ENCODE measurements around the gene TRIML2. TPM values are rescaled to one million over a fixed set of nuclear protein-coding genes. Genes with fewer than 3 reads are reported as not detected.

TRIML2 gene
- total RNA-seq, 1 donor from 2014 or later: not detected

GRCh38 chr4:188082796-188083195 is 26.6 kb downstream of the TRIML2 start:
- H3K4me1 Mint-ChIP-seq (ENCODE audit: low read depth, unreplicated experiment): no peaks in the 10 kb centered on the region
- no peaks in the 10 kb centered on the region for H3K9me3 Mint-ChIP-seq (ENCODE audit: unreplicated experiment)
- no peaks in the 10 kb centered on the region for H3K36me3 Mint-ChIP-seq (ENCODE audit: unreplicated experiment)
- no peak overlapping the region for H3K27ac Mint-ChIP-seq (ENCODE audit: unreplicated experiment)
- DNase-seq: no peak
- H3K27me3 Mint-ChIP-seq (ENCODE audit: unreplicated experiment): peaks cover 2% of the 10 kb centered on the region
- H3K4me3 Mint-ChIP-seq (ENCODE audit: unreplicated experiment): no peak overlapping the region
- TF ChIP-seq, protein P1, sequence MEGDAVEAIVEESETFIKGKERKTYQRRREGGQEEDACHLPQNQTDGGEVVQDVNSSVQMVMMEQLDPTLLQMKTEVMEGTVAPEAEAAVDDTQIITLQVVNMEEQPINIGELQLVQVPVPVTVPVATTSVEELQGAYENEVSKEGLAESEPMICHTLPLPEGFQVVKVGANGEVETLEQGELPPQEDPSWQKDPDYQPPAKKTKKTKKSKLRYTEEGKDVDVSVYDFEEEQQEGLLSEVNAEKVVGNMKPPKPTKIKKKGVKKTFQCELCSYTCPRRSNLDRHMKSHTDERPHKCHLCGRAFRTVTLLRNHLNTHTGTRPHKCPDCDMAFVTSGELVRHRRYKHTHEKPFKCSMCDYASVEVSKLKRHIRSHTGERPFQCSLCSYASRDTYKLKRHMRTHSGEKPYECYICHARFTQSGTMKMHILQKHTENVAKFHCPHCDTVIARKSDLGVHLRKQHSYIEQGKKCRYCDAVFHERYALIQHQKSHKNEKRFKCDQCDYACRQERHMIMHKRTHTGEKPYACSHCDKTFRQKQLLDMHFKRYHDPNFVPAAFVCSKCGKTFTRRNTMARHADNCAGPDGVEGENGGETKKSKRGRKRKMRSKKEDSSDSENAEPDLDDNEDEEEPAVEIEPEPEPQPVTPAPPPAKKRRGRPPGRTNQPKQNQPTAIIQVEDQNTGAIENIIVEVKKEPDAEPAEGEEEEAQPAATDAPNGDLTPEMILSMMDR (IDR thresholded peaks at IDR 0.05; ENCODE audit: partially characterized antibody, unreplicated experiment): no peak

DNA sequence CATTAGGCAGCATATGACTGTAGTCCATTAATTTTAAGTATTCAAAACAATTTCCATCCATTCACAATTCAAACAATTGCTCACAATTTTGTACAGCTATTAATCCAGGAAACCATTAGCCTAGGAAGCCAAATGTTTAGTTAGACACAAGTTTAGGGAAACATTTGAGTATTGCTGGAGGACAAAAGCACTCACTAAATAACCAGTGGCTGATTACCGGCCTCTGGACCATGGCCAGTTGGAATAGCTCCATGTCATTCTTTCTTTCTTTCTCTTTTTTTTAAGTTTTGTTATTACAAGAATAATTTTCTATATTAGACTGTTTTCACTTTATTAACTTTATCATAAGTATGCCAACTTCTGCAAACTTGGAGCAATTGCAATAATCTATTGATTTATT is 31.3 kb downstream of the TRIML2 start:
- peaks cover 2% of the 10 kb centered on the region for H3K27me3 Mint-ChIP-seq (ENCODE audit: unreplicated experiment)
- no peak overlapping the region for H3K27ac Mint-ChIP-seq (ENCODE audit: unreplicated experiment)
- H3K9me3 Mint-ChIP-seq (ENCODE audit: unreplicated experiment): no peaks in the 10 kb centered on the region
- H3K36me3 Mint-ChIP-seq (ENCODE audit: unreplicated experiment): no peaks in the 10 kb centered on the region
- H3K4me3 Mint-ChIP-seq (ENCODE audit: unreplicated experiment): no peak overlapping the region
- peaks cover 3% of the 10 kb centered on the region for H3K4me1 Mint-ChIP-seq (ENCODE audit: low read depth, unreplicated experiment)
- DNase-seq: no peak
- TF ChIP-seq, protein P1 (IDR thresholded peaks at IDR 0.05; ENCODE audit: partially characterized antibody, unreplicated experiment): no peak

DNA sequence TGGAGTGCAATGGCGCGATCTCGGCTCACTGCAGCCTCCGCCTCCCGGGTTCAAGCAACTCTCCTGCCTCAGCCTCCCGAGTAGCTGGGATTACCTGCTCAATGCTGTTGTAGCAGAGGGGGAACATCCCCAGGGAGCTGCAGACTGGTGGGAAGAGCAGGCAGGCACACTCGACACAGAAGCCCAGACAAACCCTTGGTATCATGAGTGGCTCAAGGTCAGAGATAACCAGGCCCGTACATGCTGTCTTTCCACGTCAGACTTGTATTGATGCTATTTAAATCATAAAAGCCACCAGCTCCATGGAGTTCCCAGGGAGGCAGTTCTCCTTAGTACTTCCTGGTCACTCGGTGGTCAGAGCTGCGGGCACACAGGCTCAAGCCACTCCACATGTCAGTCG is 33.2 kb downstream of the TRIML2 start:
- Mint-ChIP-seq H3K9me3 (ENCODE audit: unreplicated experiment) (no peaks in the 10 kb centered on the region), H3K4me3 (ENCODE audit: unreplicated experiment) (no peak overlapping the region), H3K36me3 (ENCODE audit: unreplicated experiment) (no peaks in the 10 kb centered on the region), H3K27ac (ENCODE audit: unreplicated experiment) (no peak overlapping the region), H3K27me3 (ENCODE audit: unreplicated experiment) (peaks cover 1% of the 10 kb centered on the region), H3K4me1 (ENCODE audit: low read depth, unreplicated experiment) (peaks cover 3% of the 10 kb centered on the region)
- no peak for DNase-seq
- TF ChIP-seq, protein P1 (IDR thresholded peaks at IDR 0.05; ENCODE audit: partially characterized antibody, unreplicated experiment): no peak

GRCh38 chr4:188061083-188061482 is 48.3 kb downstream of the TRIML2 start:
- DNase-seq: no peak
- Mint-ChIP-seq H3K27ac (ENCODE audit: unreplicated experiment) (no peak overlapping the region), H3K4me3 (ENCODE audit: unreplicated experiment) (no peak overlapping the region), H3K27me3 (ENCODE audit: unreplicated experiment) (no peaks in the 10 kb centered on the region), H3K4me1 (ENCODE audit: low read depth, unreplicated experiment) (no peaks in the 10 kb centered on the region), H3K9me3 (ENCODE audit: unreplicated experiment) (peaks cover 1% of the 10 kb centered on the region), H3K36me3 (ENCODE audit: unreplicated experiment) (no peaks in the 10 kb centered on the region)
- TF ChIP-seq, protein P1 (IDR thresholded peaks at IDR 0.05; ENCODE audit: partially characterized antibody, unreplicated experiment): no peak

GRCh38 chr4:188053302-188053701 is 56.1 kb downstream of the TRIML2 start:
- Mint-ChIP-seq H3K27ac (ENCODE audit: unreplicated experiment) (no peak overlapping the region), H3K4me3 (ENCODE audit: unreplicated experiment) (no peak overlapping the region), H3K27me3 (ENCODE audit: unreplicated experiment) (no peaks in the 10 kb centered on the region), H3K36me3 (ENCODE audit: unreplicated experiment) (no peaks in the 10 kb centered on the region), H3K4me1 (ENCODE audit: low read depth, unreplicated experiment) (peaks cover 11% of the 10 kb centered on the region), H3K9me3 (ENCODE audit: unreplicated experiment) (peaks cover 1% of the 10 kb centered on the region)
- DNase-seq: peak; percentile 34
- TF ChIP-seq, protein P1 (IDR thresholded peaks at IDR 0.05; ENCODE audit: partially characterized antibody, unreplicated experiment): no peak

All from glutamatergic neuron (in vitro differentiated cells).